Amniotic stem cell (primary cell): ENCODE data around the gene MYO10.
"Not testable (repeated sequence)": the region's sequence is repeated elsewhere in the genome, so short reads cannot be mapped to it uniquely, and the experiment has no call there.

Experiments
- DNase-seq: peaks from one replicate; lab custom pipeline; 2025; lab: John Stamatoyannopoulos, UW

Gene MYO10

DNA sequence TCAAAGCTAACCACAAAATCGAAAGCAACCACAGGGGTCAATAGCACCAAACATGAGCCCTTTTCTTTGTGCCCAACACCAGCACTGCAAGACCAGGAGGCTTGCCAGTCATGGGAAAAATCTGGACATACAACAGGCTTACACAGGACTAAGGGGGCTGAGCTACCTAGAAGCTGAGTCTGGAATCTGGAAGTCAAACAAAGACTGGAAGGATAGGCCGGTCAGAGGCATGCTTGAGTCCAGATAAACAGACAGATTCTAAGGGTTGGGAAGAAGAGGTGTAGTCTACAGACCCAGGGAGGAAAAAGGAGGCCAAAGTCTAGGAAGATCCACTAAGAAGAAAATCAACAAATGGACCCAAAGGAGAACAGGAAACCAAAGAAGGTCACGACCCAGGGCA is 73.3 kb downstream of the MYO10 start:
- no peak for DNase-seq

GRCh38 chr5:16859346-16859745 is 76.7 kb downstream of the MYO10 start:
- DNase-seq: no peak

DNA sequence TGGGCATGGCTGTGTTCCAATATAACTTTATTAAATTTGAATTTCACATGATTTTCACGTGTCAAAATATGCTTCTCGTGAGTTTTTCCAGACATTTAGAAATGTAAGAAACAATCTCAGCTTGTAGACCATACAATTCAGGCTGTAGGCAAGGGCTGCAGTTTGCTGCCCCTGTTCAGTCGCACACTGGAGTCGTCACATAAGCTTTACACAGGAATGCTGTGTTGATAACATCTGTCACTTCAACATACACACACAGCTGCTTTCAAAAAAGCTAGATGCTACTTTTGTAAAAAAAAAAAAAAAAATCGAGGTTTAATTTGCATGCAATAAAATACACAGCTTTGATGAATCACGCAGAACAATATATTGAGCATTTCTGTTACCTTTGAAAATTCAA is 77.9 kb downstream of the MYO10 start:
- no peak for DNase-seq

DNA sequence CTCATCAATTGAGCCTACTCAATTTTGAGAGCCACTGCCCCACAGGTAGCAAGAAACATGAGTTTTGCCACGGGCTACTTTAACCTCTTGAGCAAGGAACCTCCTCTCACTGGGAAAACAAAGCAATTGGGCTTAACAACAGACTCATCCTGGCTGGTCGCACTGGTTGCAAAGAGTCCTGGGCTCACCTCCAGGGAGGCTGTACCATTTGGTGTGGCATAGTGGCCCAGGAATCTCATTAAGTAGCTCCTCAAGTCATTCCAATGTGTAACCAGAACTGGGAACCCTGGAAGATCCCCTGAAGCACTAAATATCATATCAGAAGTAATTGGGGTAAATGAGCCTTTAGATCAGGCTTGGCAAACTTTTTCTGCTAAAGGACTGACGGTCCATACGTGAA is 78.5 kb downstream of the MYO10 start:
- no peak for DNase-seq

DNA sequence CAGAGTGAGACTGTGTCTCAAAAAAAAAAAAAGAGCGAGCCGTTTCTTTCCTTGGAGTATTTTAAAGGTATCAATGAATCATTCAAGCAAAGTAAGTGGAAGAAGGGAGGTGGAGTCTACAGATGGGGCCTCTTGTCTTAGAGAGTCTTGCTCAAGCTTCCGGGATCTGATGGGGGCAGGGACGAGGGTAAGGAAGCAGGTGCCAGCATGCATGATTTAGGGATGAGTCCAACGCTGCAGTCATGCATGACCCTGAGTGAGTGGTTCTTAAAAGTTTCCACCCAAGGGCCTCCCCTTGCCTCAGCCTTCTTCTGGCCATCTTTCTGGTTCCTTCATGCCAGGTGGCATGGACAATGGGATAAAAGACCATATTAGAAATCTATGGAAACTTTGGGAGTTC is 79.6 kb downstream of the MYO10 start:
- no peak for DNase-seq

- no peak for DNase-seq
These were observed 80.2 kb downstream of the MYO10 start for GRCh38 chr5:16855898-16856297.

DNA sequence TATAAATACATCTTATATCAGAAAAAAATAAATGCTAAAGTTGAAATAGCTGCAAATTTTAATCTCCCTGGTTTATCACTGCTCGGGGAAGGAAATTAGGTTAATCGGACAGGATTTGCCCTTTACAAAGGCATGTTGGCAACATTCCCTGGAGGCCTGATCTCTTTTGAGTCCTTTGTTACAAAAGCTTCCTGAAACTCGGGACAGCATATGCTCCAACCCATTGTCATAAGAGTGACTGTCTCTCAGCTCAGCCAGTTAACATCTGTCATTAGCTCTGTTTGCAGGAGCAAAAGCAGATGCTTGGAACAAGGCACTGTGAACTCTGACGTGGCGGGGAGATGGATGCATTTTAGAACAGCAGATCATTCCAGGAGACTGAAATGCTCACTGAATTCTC is 80.6 kb downstream of the MYO10 start:
- DNase-seq: no peak

DNA sequence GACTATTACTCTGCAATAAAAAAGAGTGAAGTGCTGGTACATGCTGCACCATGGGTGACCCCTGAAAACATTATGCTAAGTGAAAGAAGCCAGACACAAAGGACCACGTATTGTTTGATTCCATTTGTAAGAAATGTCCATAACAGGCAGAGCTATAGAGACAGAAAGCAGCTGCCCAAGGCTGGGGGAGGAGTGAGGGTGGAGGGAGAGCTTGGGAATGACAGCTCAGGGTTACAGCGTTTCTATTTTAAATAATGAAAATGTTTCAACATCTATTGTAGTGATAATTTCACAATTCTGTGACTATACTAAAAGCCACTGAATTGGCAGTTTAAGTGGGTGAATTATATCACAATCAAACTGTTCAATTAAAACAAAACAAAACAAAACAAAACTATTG is 81.7 kb downstream of the MYO10 start:
- DNase-seq: no peak

- DNase-seq: no peak
These were observed 82.6 kb downstream of the MYO10 start for GRCh38 chr5:16853518-16853917.

DNA sequence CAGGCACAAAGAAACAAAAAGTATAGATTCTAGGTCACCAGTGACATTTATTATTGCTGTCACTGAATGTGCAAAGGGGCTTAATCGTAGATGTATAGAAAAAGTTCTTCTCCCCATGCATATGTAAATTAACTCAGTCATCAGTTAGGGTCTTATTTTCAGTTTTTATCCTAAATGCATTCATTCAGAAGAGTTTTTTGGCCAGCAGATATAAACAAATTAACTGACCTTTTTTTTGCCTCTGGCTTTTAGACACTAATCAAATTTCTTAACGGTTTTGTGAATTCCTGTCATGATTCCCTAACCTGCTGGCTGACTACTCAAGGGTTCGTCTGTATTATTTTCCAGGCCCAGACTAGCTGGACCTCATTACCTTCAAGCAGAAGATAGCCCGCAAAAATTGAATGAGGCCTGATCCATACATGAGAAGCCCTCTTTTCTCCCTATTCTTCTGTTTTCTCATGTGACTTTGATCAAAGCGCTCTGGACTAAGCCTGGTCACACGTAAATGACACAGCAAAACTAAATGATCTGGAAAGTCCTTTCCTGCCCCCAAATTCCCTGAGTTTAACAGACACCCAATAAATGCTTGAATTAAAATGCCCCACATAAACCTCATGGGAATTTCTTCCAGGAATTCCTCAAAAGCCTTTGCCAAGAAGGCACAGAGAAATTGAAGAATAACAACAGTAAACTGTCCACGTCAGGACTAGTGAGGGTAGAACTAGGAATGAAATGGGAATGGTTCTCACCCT is 83.7 kb downstream of the MYO10 start:
- no peak for DNase-seq

- DNase-seq: no peak
These were observed 86.3 kb downstream of the MYO10 start for GRCh38 chr5:16849775-16850174.

DNA sequence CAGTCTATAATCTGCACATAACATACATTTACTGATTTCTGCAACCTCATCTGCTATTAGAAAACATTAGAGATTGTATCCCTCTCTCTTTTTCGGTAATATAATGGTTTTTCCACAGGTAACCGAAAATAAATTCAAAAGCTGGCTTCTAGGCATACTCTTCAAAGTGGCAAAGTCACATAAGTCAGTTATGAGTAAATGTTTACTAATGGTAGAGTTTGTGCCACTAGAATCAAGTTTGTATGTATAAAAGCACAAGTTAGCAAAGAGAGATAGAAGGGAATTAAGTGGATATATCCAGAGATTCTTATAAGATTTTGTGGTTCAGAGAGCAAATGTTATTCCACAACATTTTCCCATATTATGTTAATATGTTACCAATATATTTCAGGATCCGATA is 86.9 kb downstream of the MYO10 start:
- no peak for DNase-seq

DNA sequence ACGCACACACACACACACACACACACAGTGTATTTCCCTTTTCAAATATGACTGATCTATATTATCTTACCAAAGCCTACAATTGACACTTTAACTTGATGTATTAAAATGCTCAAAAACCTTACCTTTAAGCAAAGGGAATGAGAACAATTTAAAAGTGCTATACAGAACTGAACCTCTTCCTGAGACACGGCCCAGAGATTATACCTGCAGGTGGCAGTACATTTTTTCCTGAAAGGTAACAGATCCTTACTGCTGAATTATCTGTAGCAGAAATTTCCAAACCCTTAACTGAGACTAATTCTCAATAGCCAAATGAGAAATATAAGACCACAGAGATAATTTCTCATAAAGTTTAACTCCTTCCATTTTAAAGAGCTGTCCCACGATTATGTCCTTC is 91.1 kb downstream of the MYO10 start:
- no peak for DNase-seq

- DNase-seq: no peak
These were observed 93.2 kb downstream of the MYO10 start for GRCh38 chr5:16842896-16843295.

GRCh38 chr5:16841416-16841815 is 94.7 kb downstream of the MYO10 start:
- DNase-seq: no peak

- DNase-seq: no peak
These were observed 98.8 kb downstream of the MYO10 start for GRCh38 chr5:16837305-16837704.

DNA sequence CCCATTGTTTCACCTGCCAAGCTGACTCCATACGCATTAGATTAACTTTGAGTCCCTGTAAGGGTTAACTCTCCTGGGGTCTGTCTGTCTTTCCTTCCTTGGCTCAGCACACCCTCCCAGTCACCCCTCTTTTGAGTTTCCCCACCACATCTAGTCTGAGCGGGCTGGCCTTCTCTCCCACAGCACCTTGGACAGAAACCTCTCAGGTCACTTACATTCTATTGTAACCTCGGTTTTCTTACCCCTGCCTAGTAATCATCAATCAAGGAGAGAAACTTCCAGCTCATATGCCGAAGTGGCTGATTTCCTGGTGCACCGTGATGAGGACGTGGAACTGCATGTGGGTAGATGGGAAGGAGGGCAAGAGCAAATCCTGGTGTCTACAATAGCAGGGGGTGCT is 102.1 kb downstream of the MYO10 start:
- DNase-seq: no peak

DNA sequence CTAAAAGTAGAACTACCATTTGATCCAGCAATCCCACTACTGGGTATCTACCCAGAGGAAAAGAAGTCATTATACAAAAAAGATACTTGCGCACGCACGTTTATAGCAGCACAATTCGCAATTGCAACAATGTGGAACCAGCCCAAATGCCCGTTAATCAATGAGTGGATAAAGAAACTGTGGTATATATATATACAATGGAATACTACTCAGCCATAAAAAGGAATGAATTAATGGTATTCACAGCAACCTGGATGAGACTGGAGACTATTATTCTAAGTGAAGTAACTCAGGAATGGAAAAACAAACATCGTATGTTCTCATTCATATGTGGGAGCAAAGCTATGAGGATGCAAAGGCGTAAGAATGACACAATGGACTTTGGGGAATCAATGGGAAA is 104.8 kb downstream of the MYO10 start:
- not testable (repeated sequence) for DNase-seq

- no peak for DNase-seq
These were observed 108.3 kb downstream of the MYO10 start for GRCh38 chr5:16827755-16828154.

DNA sequence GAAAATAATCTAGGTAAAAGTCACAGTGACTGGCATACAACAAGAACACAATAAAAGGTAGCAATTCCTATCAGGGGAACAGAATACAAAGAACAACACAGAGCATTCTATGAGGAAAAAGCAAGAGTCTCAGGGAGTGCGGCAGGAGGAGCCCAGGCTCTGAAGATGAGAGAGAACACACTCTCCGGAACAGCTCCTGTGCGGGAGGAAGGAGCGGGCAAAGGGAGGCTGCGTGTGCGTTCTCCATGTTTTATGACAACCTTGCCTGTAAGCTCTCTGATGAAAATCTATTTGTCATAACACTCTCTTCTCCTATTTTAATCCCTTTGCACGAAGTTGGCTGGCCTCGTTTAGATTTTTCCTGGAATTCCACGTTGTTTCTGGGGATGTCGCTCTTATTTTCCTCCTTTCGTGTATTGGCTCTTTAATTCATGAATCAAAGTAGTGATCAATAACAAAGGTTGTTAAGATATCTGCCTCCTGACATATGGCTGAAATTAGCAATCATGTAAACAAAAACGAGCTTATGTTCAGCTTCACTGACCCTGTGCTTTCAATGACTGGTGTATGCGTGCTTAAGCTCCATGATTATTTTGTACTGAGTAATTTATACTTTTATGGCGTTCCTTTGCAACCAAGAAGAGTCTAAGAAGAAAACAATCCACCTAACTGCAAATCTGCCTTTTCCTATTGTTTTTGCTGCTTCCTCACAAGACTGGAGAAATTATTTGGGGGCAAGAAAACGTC is 109.5 kb downstream of the MYO10 start:
- DNase-seq: no peak

DNA sequence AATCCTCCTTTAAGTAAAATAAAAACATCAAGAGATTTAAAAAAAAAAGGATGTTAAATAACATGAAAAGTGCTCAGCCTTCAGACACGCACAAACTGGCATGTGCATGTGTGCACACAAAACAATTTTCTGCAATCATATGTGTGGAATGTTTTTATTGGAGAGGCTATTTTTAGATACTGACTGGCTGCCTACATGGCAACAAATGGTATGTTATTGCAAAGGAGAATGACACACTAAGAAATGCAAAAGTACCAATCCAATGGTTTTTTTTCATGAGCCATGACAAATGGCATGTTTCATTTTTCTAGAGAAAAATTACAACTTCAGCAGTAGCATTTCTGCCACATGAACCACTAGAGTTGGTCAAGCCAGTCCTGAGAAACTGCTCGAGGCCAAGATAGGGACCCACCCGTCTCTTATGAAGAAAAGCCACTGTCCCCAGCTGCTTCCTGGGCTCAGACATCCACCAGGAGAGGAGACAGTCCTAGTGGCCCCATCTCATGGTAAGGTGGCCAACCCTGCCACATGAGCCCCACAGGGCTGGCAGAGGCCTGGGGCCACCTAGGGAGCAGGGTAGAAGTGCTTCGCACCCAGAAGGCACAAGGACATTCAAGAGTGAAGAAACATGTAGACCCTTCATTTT is 116.4 kb downstream of the MYO10 start:
- peak; percentile 42 for DNase-seq

- no peak for DNase-seq
These were observed 120.7 kb downstream of the MYO10 start for GRCh38 chr5:16815432-16815831.

GRCh38 chr5:16812911-16813310 is 123.2 kb downstream of the MYO10 start:
- no peak for DNase-seq
